GM12878 (cell line): Measurements from ENCODE around the gene PRMT2.

Source experiments
- CEBPB ChIP-seq, 2 experiments: fragments of 150-350 bp in 1 of 2; IDR thresholded peaks; 2 replicates each; pipeline ENCODE4 v1.6.1; 2012 to 2014; ENCODE audit warnings: low read depth in 2 of 2, low read length in 2 of 2, borderline replicate concordance in 1 of 2, inconsistent platforms in 1 of 2
- EZH2 ChIP-seq: IDR thresholded peaks from 2 replicates; pipeline ENCODE4 v1.6.1; 2012; ENCODE audit warnings: low read depth, mild to moderate bottlenecking, control low read depth, inconsistent platforms, low read length, borderline replicate concordance; ENCODE audit not compliant: control insufficient read depth
- POLR2A ChIP-seq: IDR thresholded peaks from 2 replicates; pipeline ENCODE4 v1.6.1; 2011; ENCODE audit warnings: low read depth, mild to moderate bottlenecking, low read length
- POLR2AphosphoS5 ChIP-seq: IDR thresholded peaks from 2 replicates; pipeline ENCODE4 v1.6.1; 2011; ENCODE audit warnings: mild to moderate bottlenecking, low read length, inconsistent platforms
- RAD51 ChIP-seq: fragments of 450-650 bp; IDR thresholded peaks from 2 replicates; pipeline ENCODE4 v1.6.1; 2016; ENCODE audit warnings: moderate library complexity, mild to moderate bottlenecking, inconsistent platforms
- REST ChIP-seq: IDR thresholded peaks from 2 replicates; pipeline ENCODE4 v1.6.1; 2012; ENCODE audit warnings: mild to moderate bottlenecking, low read depth, low read length
- STAT1 ChIP-seq: fragments of 450-650 bp; conservative IDR thresholded peaks from 2 replicates; pipeline ENCODE4 v1.6.1; 2014; ENCODE audit warnings: antibody characterized with exemption, mild to moderate bottlenecking
- TF ChIP-seq, protein P1 (sequence below), 3 experiments: IDR thresholded peaks in 2 of 3; conservative IDR thresholded peaks in 1 of 3; 2 replicates each; pipeline ENCODE4 v1.5.1; 2011; ENCODE audit warnings: low read depth in 3 of 3, low read length in 3 of 3, mild to moderate bottlenecking in 3 of 3, control low read depth in 2 of 3, moderate library complexity in 2 of 3, inconsistent platforms in 1 of 3, mixed read lengths in 1 of 3; ENCODE audit not compliant: control insufficient read depth in 2 of 3, insufficient read depth in 1 of 3; ENCODE audit errors: extremely low read depth in 1 of 3
- TF ChIP-seq, protein P2 (sequence below): fragments of 450-650 bp; IDR thresholded peaks from 2 replicates; pipeline ENCODE4 v1.6.1; 2016; ENCODE audit warnings: mild to moderate bottlenecking

DNA sequence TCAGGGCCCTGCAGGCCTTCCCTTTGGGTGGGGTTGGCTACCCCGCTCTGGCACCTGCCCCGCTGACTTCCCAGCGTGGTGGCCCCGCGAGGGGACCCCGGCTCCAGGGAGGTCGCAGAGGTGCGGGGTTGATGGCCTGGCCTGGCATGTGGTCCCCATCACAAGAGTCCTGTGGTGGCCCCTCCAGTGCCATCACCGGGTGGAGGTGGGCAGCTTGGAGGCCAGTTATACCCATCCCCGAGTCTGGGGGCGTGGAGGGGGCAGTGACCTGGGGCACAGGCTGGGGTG is 26.8 kb downstream of the PRMT2 start:
- TF ChIP-seq, protein P1, sequence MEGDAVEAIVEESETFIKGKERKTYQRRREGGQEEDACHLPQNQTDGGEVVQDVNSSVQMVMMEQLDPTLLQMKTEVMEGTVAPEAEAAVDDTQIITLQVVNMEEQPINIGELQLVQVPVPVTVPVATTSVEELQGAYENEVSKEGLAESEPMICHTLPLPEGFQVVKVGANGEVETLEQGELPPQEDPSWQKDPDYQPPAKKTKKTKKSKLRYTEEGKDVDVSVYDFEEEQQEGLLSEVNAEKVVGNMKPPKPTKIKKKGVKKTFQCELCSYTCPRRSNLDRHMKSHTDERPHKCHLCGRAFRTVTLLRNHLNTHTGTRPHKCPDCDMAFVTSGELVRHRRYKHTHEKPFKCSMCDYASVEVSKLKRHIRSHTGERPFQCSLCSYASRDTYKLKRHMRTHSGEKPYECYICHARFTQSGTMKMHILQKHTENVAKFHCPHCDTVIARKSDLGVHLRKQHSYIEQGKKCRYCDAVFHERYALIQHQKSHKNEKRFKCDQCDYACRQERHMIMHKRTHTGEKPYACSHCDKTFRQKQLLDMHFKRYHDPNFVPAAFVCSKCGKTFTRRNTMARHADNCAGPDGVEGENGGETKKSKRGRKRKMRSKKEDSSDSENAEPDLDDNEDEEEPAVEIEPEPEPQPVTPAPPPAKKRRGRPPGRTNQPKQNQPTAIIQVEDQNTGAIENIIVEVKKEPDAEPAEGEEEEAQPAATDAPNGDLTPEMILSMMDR (IDR thresholded peaks at IDR 0.05 in 2 of 3, conservative IDR thresholded peaks at IDR 0.05 in 1 of 3; ENCODE audit: control insufficient read depth in 2 of 3, extremely low read depth in 1 of 3, insufficient read depth in 1 of 3, low read depth in 3 of 3, low read length in 3 of 3): no peak
- TF ChIP-seq CEBPB (IDR thresholded peaks at IDR 0.05; ENCODE audit: borderline replicate concordance in 1 of 2, low read depth in 2 of 2, low read length in 2 of 2) (no peak), EZH2 (no peak), POLR2AphosphoS5 (no peak), STAT1 (no peak), POLR2A (no peak), REST (no peak), RAD51 (no peak)
- TF ChIP-seq, protein P2, sequence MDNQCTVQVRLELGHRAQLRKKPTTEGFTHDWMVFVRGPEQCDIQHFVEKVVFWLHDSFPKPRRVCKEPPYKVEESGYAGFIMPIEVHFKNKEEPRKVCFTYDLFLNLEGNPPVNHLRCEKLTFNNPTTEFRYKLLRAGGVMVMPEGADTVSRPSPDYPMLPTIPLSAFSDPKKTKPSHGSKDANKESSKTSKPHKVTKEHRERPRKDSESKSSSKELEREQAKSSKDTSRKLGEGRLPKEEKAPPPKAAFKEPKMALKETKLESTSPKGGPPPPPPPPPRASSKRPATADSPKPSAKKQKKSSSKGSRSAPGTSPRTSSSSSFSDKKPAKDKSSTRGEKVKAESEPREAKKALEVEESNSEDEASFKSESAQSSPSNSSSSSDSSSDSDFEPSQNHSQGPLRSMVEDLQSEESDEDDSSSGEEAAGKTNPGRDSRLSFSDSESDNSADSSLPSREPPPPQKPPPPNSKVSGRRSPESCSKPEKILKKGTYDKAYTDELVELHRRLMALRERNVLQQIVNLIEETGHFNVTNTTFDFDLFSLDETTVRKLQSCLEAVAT: no peak
